Upper lobe of left lung (tissue), 4 donors: Measurements from ENCODE around the gene RARB.

Experiments used
- EP300 ChIP-seq, 4 donors: sonication (generic); formaldehyde crosslinking; IDR thresholded peaks; one replicate each; pipeline ENCODE4 v1.5.1; 2017; ENCODE audit warnings: antibody characterized with exemption in 4 of 4, control low read depth in 2 of 4
- POLR2A ChIP-seq, 4 donors: fragments of 450-650 bp; IDR thresholded peaks; one replicate each; pipeline ENCODE4 v1.5.1; 2016 to 2017; ENCODE audit warnings: antibody characterized with exemption in 4 of 4, mild to moderate bottlenecking in 2 of 4
- TF ChIP-seq, protein P1 (sequence below), 6 experiments: fragments of 450-650 bp in 4 of 6; fragments of 200-600 bp in 2 of 6; sonication (generic) in 2 of 6; IDR thresholded peaks; one replicate each; pipeline ENCODE4 v1.5.1; 2016 to 2019; ENCODE audit warnings: antibody characterized with exemption in 6 of 6

DNA sequence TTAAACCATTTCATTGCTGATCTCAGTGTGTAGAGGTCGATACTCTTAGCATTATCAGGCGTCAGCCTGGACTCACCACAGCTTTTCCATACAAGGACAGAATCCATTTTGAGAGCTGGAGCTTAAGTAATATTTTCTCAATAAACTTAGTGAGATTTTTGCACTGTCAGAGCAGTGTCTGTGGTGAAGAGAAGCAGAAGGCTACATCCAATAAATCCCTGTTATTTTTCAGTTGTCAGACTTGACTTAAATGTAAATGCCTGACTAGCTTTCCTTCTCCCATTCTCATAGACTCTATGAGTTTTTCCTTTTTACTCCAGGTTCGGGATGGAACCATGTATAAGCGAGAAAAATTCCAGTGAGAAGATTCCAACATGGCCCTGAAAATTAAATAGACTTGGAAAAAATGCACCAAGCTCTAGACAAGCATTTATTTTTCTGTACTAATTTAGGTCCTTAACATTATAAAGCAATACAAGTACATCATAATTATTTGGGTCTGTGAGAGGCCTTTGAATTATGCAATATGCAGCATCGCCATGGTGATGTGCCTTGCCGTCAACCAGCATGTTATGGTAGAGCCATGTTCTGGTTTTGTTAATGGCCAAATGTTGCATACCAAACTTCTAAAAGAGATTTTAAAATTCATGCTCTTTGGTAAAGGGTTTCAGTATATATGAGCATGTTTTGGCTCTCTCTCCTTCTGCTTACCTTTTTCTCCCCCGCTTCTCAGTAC is 62.0 kb downstream of the RARB start:
- no peak for TF ChIP-seq POLR2A (IDR thresholded peaks at IDR 0.05)
- TF ChIP-seq, protein P1, sequence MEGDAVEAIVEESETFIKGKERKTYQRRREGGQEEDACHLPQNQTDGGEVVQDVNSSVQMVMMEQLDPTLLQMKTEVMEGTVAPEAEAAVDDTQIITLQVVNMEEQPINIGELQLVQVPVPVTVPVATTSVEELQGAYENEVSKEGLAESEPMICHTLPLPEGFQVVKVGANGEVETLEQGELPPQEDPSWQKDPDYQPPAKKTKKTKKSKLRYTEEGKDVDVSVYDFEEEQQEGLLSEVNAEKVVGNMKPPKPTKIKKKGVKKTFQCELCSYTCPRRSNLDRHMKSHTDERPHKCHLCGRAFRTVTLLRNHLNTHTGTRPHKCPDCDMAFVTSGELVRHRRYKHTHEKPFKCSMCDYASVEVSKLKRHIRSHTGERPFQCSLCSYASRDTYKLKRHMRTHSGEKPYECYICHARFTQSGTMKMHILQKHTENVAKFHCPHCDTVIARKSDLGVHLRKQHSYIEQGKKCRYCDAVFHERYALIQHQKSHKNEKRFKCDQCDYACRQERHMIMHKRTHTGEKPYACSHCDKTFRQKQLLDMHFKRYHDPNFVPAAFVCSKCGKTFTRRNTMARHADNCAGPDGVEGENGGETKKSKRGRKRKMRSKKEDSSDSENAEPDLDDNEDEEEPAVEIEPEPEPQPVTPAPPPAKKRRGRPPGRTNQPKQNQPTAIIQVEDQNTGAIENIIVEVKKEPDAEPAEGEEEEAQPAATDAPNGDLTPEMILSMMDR (IDR thresholded peaks at IDR 0.05), result no peak
- no peak for TF ChIP-seq EP300 (IDR thresholded peaks at IDR 0.05)
